Cardiac muscle cell (in vitro differentiated cells and primary cell): ENCODE data around the gene MEIOSIN. TPM values are rescaled to one million over a fixed set of nuclear protein-coding genes. Genes with fewer than 3 reads are reported as not detected.

ENCODE experiments used
- DNase-seq, 2 donors: peaks; one replicate each; pipeline versions ENCODE4 v3.0.0 to v3.0.0-alpha.2; 2010 to 2017; ENCODE audit warnings: low read depth in 1 of 2, low spot score in 1 of 2
- H3K27ac ChIP-seq: fragments of 200-600 bp; sonication (generic); 2 replicates; pipeline ENCODE4 v1.5.1; 2016
- H3K27me3 ChIP-seq: fragments of 200-600 bp; sonication (generic); 2 replicates; pipeline ENCODE4 v1.6.0; 2016; ENCODE audit warnings: control low read depth
- H3K36me3 ChIP-seq: fragments of 200-600 bp; sonication (generic); 2 replicates; pipeline ENCODE4 v1.5.1; 2016; ENCODE audit warnings: control low read depth
- H3K4me1 ChIP-seq: fragments of 200-600 bp; sonication (generic); 2 replicates; pipeline ENCODE4 v1.8.1; 2017; ENCODE audit warnings: low read depth, mild to moderate bottlenecking, mixed run types
- H3K4me3 ChIP-seq: fragments of 200-600 bp; sonication (generic); 2 replicates; pipeline ENCODE4 v1.5.1; 2016; ENCODE audit warnings: mild to moderate bottlenecking
- H3K9me3 ChIP-seq: fragments of 200-600 bp; sonication (generic); 2 replicates; pipeline ENCODE4 v1.5.1; 2017; ENCODE audit warnings: low read depth, mild to moderate bottlenecking, control low read depth
- polyA plus RNA-seq: library from polyadenylated mRNA; unstranded; fragments of >200 nt; fragmentation: Nextera tagmentation; extraction: Ambion mirVana; gene quantifications from 2 replicates; pipeline ENCODE4 v1.2.1, GENCODE V29; 2016
- total RNA-seq: library from RNA; depleted of rRNA; stranded (reverse); fragments of >200 nt; gene quantifications from 2 replicates; pipeline ENCODE4 v1.2.3, GENCODE V29; 2016
- TF ChIP-seq, protein P1 (sequence below): IDR thresholded peaks from 2 replicates; pipeline ENCODE4 v1.5.1; 2012; ENCODE audit warnings: low read depth, mild to moderate bottlenecking, low read length

Gene MEIOSIN
- total and polyA plus RNA-seq, 2 experiments from 2014 or later, result 0.18 to 0.33 TPM

DNA sequence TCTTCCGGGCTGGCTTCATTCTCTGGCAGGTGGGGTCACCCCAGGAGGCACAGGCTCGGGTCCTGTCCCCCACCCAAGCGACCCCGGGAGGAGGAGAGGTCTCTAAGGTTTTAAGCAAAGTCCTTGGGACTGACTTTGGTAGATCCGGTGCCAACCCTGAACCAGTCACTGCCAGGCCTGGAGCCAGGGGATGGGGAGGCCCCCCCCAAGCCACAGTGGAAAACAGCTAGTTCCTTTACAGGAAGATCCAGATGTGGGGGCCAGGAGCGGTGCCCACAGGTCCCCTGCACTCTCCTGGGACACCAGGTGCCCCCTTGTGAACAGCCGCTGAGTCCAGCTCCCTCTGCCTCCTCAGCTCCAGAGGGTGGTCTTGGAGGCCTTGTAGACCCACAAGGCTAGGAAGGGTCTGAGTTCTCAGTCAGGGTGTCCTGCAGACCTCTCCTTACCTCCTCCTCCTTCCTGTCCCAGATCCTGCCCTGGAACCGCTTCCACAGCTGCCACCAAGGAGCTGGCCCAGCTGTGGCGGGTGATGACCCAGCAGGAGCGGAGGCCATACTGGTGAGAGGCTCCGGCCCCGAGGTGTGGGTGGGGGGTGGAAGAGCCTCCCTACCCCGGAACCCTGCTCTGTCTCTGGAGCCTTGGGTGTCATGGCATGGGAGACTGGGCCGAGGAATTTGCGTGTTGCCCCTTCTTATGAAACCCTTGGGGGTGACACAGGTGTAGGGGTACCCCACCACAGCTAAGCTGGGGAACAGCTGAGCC lies 29.8 kb downstream of the MEIOSIN start:
- peaks cover 48% of the 10 kb centered on the region for H3K4me1 ChIP-seq
- DNase-seq, result no peak

DNA sequence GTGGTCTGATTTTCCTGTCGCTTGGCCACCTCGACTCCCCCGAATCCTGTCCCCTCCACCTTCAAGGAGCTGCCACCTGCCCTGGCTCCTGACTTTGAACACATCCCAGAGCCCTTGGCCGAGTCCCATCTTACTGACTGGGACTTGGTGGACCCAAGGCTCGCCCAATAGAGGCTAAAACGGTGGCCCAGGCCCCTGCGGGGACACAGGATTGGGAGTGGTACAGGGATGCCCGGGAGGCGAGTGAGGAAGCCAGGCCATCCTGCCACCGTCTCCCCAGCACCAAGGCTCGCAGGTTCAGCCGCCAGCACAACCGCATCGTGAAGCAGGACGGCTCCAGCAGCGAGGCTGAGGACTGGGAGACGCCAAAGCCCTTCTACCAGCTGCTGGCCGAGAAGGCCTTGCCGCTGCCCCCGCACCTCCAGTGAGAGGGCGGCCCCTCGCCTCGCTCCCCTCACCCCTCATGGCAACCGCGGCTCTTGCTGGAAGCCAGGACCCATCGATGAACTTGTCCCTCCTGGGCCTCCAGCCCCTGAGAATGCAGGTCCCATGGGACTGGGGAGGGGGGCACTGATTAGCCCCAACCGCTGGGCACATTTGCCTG lies 30.6 kb downstream of the MEIOSIN start:
- Histone ChIP-seq H3K4me3 (no peak overlapping the region), H3K9me3 (no peaks in the 10 kb centered on the region), H3K4me1 (peaks cover 48% of the 10 kb centered on the region), H3K36me3 (no peaks in the 10 kb centered on the region), H3K27me3 (no peaks in the 10 kb centered on the region), H3K27ac (peak overlapping the region; percentile 98)
- peak in 1 of 2 donors; percentile 31 for DNase-seq
- TF ChIP-seq, protein P1, sequence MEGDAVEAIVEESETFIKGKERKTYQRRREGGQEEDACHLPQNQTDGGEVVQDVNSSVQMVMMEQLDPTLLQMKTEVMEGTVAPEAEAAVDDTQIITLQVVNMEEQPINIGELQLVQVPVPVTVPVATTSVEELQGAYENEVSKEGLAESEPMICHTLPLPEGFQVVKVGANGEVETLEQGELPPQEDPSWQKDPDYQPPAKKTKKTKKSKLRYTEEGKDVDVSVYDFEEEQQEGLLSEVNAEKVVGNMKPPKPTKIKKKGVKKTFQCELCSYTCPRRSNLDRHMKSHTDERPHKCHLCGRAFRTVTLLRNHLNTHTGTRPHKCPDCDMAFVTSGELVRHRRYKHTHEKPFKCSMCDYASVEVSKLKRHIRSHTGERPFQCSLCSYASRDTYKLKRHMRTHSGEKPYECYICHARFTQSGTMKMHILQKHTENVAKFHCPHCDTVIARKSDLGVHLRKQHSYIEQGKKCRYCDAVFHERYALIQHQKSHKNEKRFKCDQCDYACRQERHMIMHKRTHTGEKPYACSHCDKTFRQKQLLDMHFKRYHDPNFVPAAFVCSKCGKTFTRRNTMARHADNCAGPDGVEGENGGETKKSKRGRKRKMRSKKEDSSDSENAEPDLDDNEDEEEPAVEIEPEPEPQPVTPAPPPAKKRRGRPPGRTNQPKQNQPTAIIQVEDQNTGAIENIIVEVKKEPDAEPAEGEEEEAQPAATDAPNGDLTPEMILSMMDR, result no peak

More for the DNA sequence above, 29.8 kb downstream of the MEIOSIN start:
- peak overlapping the region; percentile 98 for H3K27ac ChIP-seq
- no peaks in the 10 kb centered on the region for H3K36me3 ChIP-seq
- TF ChIP-seq, protein P1, result no peak
- H3K27me3 ChIP-seq, result no peaks in the 10 kb centered on the region
- no peak overlapping the region for H3K4me3 ChIP-seq
- H3K9me3 ChIP-seq, result no peaks in the 10 kb centered on the region

DNA sequence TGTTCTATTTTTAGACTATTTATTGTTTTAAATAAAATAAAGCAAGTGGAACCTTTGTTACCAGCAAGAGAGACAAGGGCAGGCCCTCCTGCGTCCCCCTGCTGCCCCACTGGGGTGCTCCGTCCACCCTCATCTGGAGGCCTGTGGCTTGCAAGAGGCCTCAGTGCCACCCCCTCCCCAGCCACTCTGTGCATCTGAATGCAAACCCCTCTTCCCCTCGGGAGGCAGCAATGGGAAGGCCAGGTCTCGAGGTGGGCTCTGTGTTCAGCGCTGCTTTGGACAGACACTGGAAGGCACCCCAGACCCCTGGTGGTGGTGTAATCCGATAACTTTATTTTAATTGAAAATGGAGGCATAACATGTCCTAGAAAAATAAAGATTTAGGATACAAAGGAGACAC lies 31.2 kb downstream of the MEIOSIN start:
- peaks cover 48% of the 10 kb centered on the region for H3K4me1 ChIP-seq
- H3K36me3 ChIP-seq, result no peaks in the 10 kb centered on the region
- H3K27me3 ChIP-seq, result no peaks in the 10 kb centered on the region
- DNase-seq, result no peak
- H3K9me3 ChIP-seq, result no peaks in the 10 kb centered on the region
- H3K4me3 ChIP-seq, result no peak overlapping the region
- peak overlapping the region; percentile 98 for H3K27ac ChIP-seq
- TF ChIP-seq, protein P1, result no peak

DNA sequence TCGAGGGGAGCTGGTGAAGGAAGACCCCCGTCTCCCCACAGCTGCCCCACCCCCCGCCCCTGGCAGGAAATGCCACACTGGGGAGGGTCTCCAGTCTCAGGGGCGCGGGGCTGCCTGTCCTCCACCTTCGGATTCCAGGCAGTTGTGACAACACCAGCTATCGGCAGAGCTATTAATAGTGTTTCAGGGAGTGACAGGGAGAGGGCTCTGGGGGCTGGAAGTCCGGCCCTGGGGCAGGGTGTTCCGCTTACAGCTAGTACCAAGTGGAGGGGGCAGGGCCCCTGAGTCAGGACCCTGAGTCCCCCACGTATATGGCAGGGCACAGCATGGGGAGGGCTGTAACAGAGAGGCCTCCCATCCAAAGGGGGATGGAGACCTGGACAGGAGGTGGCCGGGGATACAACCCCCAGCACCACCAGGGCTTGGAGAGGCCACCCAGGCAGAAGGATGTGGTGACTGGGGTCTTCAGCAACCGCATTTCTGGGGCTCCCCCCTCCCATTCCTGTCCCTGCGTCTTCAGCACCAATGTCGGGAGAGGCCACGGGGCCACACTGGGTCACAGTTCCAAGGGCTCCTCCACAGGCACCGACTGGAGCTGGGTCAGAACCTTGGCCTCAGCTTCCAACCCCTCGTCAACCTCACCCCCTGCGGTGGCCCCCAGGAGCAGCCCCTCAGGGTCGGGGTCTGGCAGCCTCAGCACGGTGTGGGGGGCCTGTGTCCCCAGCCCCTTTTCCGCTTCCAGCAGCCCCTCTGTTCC lies 31.9 kb downstream of the MEIOSIN start:
- Histone ChIP-seq H3K4me3 (no peak overlapping the region), H3K4me1 (peaks cover 48% of the 10 kb centered on the region)
- DNase-seq, result peak in 1 of 2 donors; percentile 87

DNA sequence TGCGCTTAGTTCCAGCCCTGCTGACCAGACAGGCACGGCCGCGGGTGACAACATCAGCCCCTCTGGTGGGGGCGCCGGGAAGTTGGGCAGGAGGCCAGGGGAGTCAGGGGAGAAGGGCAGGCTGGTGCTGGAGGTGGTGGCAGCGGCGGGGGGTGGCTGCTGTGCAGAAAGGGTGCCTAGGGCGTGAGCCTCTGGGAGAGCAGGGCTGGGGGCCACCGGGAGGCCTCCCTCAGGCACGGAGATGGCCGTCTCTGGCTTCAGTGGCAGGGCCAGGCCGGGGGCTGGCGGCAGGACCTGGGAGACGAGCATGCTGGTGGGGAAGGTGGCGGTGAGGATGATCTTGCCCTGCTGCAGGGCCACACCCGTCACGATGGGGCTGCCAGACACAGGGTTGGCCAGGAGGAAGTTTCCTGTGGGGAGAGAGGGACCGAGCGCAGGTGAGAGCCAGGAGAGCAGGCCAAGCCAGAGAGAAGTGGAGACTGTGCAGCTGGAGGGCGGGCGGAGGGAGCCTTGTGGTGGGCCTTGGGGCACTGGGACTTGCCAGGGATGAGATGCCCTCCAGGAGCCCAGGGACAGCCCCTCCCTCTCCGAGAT lies 32.6 kb downstream of the MEIOSIN start:
- no peak for DNase-seq
- H3K4me1 ChIP-seq, result peaks cover 48% of the 10 kb centered on the region
- no peaks in the 10 kb centered on the region for H3K9me3 ChIP-seq
- H3K27me3 ChIP-seq, result no peaks in the 10 kb centered on the region
- TF ChIP-seq, protein P1, result no peak
- no peak overlapping the region for H3K4me3 ChIP-seq
- H3K36me3 ChIP-seq, result no peaks in the 10 kb centered on the region
- peak overlapping the region; percentile 98 for H3K27ac ChIP-seq

More for the DNA sequence above, 31.9 kb downstream of the MEIOSIN start:
- Histone ChIP-seq H3K9me3 (no peaks in the 10 kb centered on the region), H3K27me3 (no peaks in the 10 kb centered on the region), H3K36me3 (no peaks in the 10 kb centered on the region), H3K27ac (peak overlapping the region; percentile 98)
- TF ChIP-seq, protein P1, result no peak
